Peyer's patch (tissue), 4 donors: ENCODE results near the gene NIBAN1. TPM values are rescaled to one million over a fixed set of nuclear protein-coding genes. Genes with fewer than 3 reads are reported as not detected.
A peak's percentile ranks its signal among the peaks of the same experiment; 100 is the strongest.

ENCODE experiments used
- DNase-seq, 3 donors: peaks; one replicate each; pipeline ENCODE4 v3.0.0-alpha.2; 2017 to 2019
- H3K27ac ChIP-seq, 4 donors: fragments of 200-600 bp; sonication (generic); one replicate each; pipeline ENCODE4 v1.5.1; 2016 to 2019
- H3K27me3 ChIP-seq, 2 donors: fragments of 200-600 bp; sonication (generic); one replicate each; pipeline ENCODE4 v1.5.1; 2019
- H3K36me3 ChIP-seq, 3 donors: fragments of 200-600 bp; sonication (generic); one replicate each; pipeline ENCODE4 v1.5.1; 2016 to 2019
- H3K4me1 ChIP-seq, 4 donors: fragments of 200-600 bp; sonication (generic); one replicate each; pipeline ENCODE4 v1.5.1; 2016 to 2019
- H3K4me3 ChIP-seq, 4 donors: fragments of 200-600 bp; sonication (generic); 1 replicate in 3 of 4; 2 replicates in 1 of 4; pipeline ENCODE4 v1.5.1; 2016 to 2019; ENCODE audit warnings: mild to moderate bottlenecking in 1 of 4
- H3K9me3 ChIP-seq, 4 donors: fragments of 200-600 bp; sonication (generic); one replicate each; pipeline ENCODE4 v1.5.1; 2016 to 2019; ENCODE audit warnings: mild to moderate bottlenecking in 1 of 4
- CTCF ChIP-seq, 6 experiments: fragments of 450-650 bp in 4 of 6; fragments of 200-600 bp in 2 of 6; sonication (generic) in 1 of 6; IDR thresholded peaks; one replicate each; pipeline ENCODE4 v1.5.1; 2017 to 2019; ENCODE audit warnings: antibody characterized with exemption in 6 of 6, mild to moderate bottlenecking in 3 of 6, moderate library complexity in 1 of 6
- POLR2A ChIP-seq, 2 donors: fragments of 450-650 bp; IDR thresholded peaks; one replicate each; pipeline ENCODE4 v1.5.1; 2017; ENCODE audit warnings: antibody characterized with exemption in 2 of 2, mild to moderate bottlenecking in 2 of 2, moderate library complexity in 2 of 2
- total RNA-seq, 4 donors: library from RNA; depleted of rRNA; stranded (reverse); fragments of >200 nt; gene quantifications; one replicate each; pipeline ENCODE4 v1.1.0, GENCODE V29; 2016

Gene NIBAN1
- total RNA-seq, 4 donors from 2014 or later = 7.7 to 32.2 (median 9.5) TPM

- Histone ChIP-seq H3K4me3 (no peak overlapping the region), H3K4me1 (peaks cover 0 to 10% (median 2%) of the 10 kb centered on the region in 4 donors), H3K27ac (peak overlapping the region in 1 of 4 donors; percentile 77), H3K9me3 (no peaks in the 10 kb centered on the region), H3K36me3 (no peaks in the 10 kb centered on the region), H3K27me3 (no peaks in the 10 kb centered on the region)
- no peak for DNase-seq
- TF ChIP-seq CTCF (IDR thresholded peaks at IDR 0.05) = no peak
- TF ChIP-seq POLR2A (IDR thresholded peaks at IDR 0.05) = no peak
Observed at GRCh38 chr1:184971522-184972265, 2.6 kb downstream of the NIBAN1 start.

GRCh38 chr1:184970691-184971161 lies 3.6 kb downstream of the NIBAN1 start:
- Histone ChIP-seq H3K4me3 (no peak overlapping the region), H3K36me3 (no peaks in the 10 kb centered on the region), H3K9me3 (no peaks in the 10 kb centered on the region), H3K27me3 (no peaks in the 10 kb centered on the region), H3K4me1 (peaks cover 0 to 10% (median 2%) of the 10 kb centered on the region in 4 donors), H3K27ac (peak overlapping the region in 1 of 4 donors; percentile 77)
- no peak for DNase-seq
- TF ChIP-seq POLR2A (IDR thresholded peaks at IDR 0.05) = no peak

DNA sequence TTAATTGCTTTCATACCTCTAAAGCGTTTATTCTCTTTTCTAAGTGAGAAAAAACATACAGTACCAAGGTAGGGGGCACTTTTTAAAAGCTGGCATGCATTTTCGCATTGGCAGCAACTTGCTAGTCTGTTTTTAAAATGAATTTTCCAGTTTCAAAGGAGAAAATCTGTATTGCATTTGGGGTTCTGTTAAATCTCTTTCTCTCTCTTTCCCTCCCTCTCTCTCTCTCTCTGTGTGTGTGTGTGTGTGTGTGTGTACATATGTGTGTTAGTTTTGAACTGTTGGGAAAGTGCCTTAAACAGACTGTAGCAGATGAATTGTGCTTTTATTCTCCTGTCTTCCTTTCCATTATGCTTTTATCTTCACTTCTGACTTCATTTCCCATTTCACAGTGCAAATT lies 7.3 kb downstream of the NIBAN1 start:
- TF ChIP-seq POLR2A (IDR thresholded peaks at IDR 0.05) (no peak), CTCF (IDR thresholded peaks at IDR 0.05) (no peak)
- H3K27ac ChIP-seq = no peak overlapping the region
- H3K36me3 ChIP-seq = no peaks in the 10 kb centered on the region
- no peak for DNase-seq
- H3K4me1 ChIP-seq = no peaks in the 10 kb centered on the region
- H3K4me3 ChIP-seq = no peak overlapping the region
- H3K27me3 ChIP-seq = no peaks in the 10 kb centered on the region
- H3K9me3 ChIP-seq = no peaks in the 10 kb centered on the region

GRCh38 chr1:184965944-184966860 lies 8.1 kb downstream of the NIBAN1 start:
- H3K36me3 ChIP-seq = no peaks in the 10 kb centered on the region
- H3K27me3 ChIP-seq = no peaks in the 10 kb centered on the region
- no peak overlapping the region for H3K27ac ChIP-seq
- no peak overlapping the region for H3K4me3 ChIP-seq
- no peak for DNase-seq
- H3K9me3 ChIP-seq = no peaks in the 10 kb centered on the region
- no peak for TF ChIP-seq CTCF (IDR thresholded peaks at IDR 0.05)
- no peak for TF ChIP-seq POLR2A (IDR thresholded peaks at IDR 0.05)
- H3K4me1 ChIP-seq = no peaks in the 10 kb centered on the region

- no peaks in the 10 kb centered on the region for H3K27me3 ChIP-seq
- no peaks in the 10 kb centered on the region for H3K4me1 ChIP-seq
- DNase-seq = no peak
- no peaks in the 10 kb centered on the region for H3K9me3 ChIP-seq
- no peaks in the 10 kb centered on the region for H3K36me3 ChIP-seq
- no peak overlapping the region for H3K4me3 ChIP-seq
- TF ChIP-seq CTCF (IDR thresholded peaks at IDR 0.05) = no peak
- no peak for TF ChIP-seq POLR2A (IDR thresholded peaks at IDR 0.05)
- no peak overlapping the region for H3K27ac ChIP-seq
Observed at GRCh38 chr1:184965439-184965838, 8.9 kb downstream of the NIBAN1 start.

- Histone ChIP-seq H3K27ac (peak overlapping the region in 1 of 4 donors; percentile 44), H3K36me3 (no peaks in the 10 kb centered on the region), H3K9me3 (no peaks in the 10 kb centered on the region), H3K4me3 (no peak overlapping the region), H3K27me3 (no peaks in the 10 kb centered on the region), H3K4me1 (no peaks in the 10 kb centered on the region)
- TF ChIP-seq POLR2A (IDR thresholded peaks at IDR 0.05) = no peak
- no peak for TF ChIP-seq CTCF (IDR thresholded peaks at IDR 0.05)
- DNase-seq = no peak
Observed at GRCh38 chr1:184959626-184960025, 14.7 kb downstream of the NIBAN1 start.
